HG03097 (cell line): ENCODE measurements around the gene ADISSP.

Source experiments
- ATAC-seq: cut with Tn5 transposase; IDR thresholded peaks from one replicate; pipeline ENCODE4 v1.9.1; 2021; ENCODE audit not compliant: unreplicated experiment, low FRiP score

The ADISSP gene

GRCh38 chr20:3723284-3723683 lies 44.3 kb downstream of the ADISSP start:
- ATAC-seq: no peak

- no peak for ATAC-seq
Measured at GRCh38 chr20:3721912-3722311, 45.6 kb downstream of the ADISSP start.

GRCh38 chr20:3720626-3721025 lies 46.9 kb downstream of the ADISSP start:
- ATAC-seq: no peak

GRCh38 chr20:3720068-3720467 lies 47.5 kb downstream of the ADISSP start:
- ATAC-seq: no peak

GRCh38 chr20:3719046-3719445 lies 48.5 kb downstream of the ADISSP start:
- ATAC-seq: no peak

- no peak for ATAC-seq
Measured at GRCh38 chr20:3716195-3716834, 51.2 kb downstream of the ADISSP start.

- no peak for ATAC-seq
Measured at GRCh38 chr20:3714092-3714491, 53.5 kb downstream of the ADISSP start.

- no peak for ATAC-seq
Measured at GRCh38 chr20:3712279-3712873, 55.2 kb downstream of the ADISSP start, which contains the start of gene SIGLEC1. Gene SIGLEC1, minus strand, starts transcription at chr20:3712600. Its CDS starts 5,472 bp downstream, at chr20:3707128.

- no peak for ATAC-seq
Measured at GRCh38 chr20:3711484-3711941, 56.0 kb downstream of the ADISSP start.

- ATAC-seq: no peak
Measured at GRCh38 chr20:3710703-3711483, 56.7 kb downstream of the ADISSP start.

GRCh38 chr20:3710011-3710466 lies 57.5 kb downstream of the ADISSP start:
- no peak for ATAC-seq

- no peak for ATAC-seq
Measured at GRCh38 chr20:3707508-3707899, 60.0 kb downstream of the ADISSP start.

GRCh38 chr20:3706774-3707507 lies 60.6 kb downstream of the ADISSP start:
- no peak for ATAC-seq

GRCh38 chr20:3705970-3706739 lies 61.4 kb downstream of the ADISSP start:
- ATAC-seq: no peak

GRCh38 chr20:3705491-3705969 lies 62.0 kb downstream of the ADISSP start:
- no peak for ATAC-seq

- no peak for ATAC-seq
Measured at GRCh38 chr20:3704087-3704486, 63.5 kb downstream of the ADISSP start.
